OCI-LY7 (cell line): ENCODE data around the gene CCDC141. TPM values are rescaled to one million over a fixed set of nuclear protein-coding genes. Genes with fewer than 3 reads are reported as not detected.

Experiments
- BruUV-seq: library from RNA; stranded (reverse); fragments of 400-500 nt; replicated peaks from 2 replicates; lab custom pipeline; 2021; lab: Mats Ljungman, UMichigan
- CTCF ChIA-PET: fragments of 300-600 bp; sonication (Branson Sonifier 250); formaldehyde crosslinking; loops from one replicate; lab custom pipeline; 2022; ENCODE audit warnings: antibody characterized with exemption; ENCODE audit not compliant: unreplicated experiment; lab: Charles Lee
- POLR2A ChIA-PET: fragments of 300-600 bp; sonication (Branson Sonifier 250); formaldehyde crosslinking; loops from one replicate; lab custom pipeline; 2022; ENCODE audit warnings: antibody characterized with exemption; lab: Charles Lee
- DNase-seq: peaks from one replicate; pipeline ENCODE4 v3.0.0-alpha.2; 2015; ENCODE audit warnings: low spot score
- H2AFZ ChIP-seq: fragments of 200-600 bp; sonication (generic), shearing (Covaris generic); 2 replicates; pipeline ENCODE4 v1.6.1; 2014; ENCODE audit warnings: mild to moderate bottlenecking, antibody characterized with exemption, low read length, moderate library complexity
- H3K27ac ChIP-seq: fragments of 200-600 bp; sonication (generic); 2 replicates; pipeline ENCODE4 v1.5.1; 2014; ENCODE audit warnings: mixed run types, low read depth, mild to moderate bottlenecking, moderate library complexity, low read length, inconsistent platforms; ENCODE audit not compliant: poor library complexity, severe bottlenecking
- H3K36me3 ChIP-seq: fragments of 200-600 bp; sonication (generic); 2 replicates; pipeline ENCODE4 v1.6.1; 2014; ENCODE audit warnings: mild to moderate bottlenecking, antibody characterized with exemption, low read length, moderate library complexity, mixed read lengths; ENCODE audit not compliant: insufficient read depth
- H3K4me1 ChIP-seq: fragments of 200-600 bp; sonication (generic); 2 replicates; pipeline ENCODE4 v1.5.1; 2014; ENCODE audit warnings: mild to moderate bottlenecking, low read length; ENCODE audit not compliant: insufficient read depth, poor library complexity, severe bottlenecking
- H3K4me2 ChIP-seq: fragments of 200-600 bp; sonication (generic); 2 replicates; pipeline ENCODE4 v1.6.1; 2014; ENCODE audit warnings: mild to moderate bottlenecking, low read length
- H3K4me3 ChIP-seq: fragments of 200-600 bp; sonication (generic); 2 replicates; pipeline ENCODE4 v1.5.1; 2014; ENCODE audit warnings: mild to moderate bottlenecking, low read depth, low read length; ENCODE audit not compliant: poor library complexity, severe bottlenecking
- H3K79me2 ChIP-seq: fragments of 200-600 bp; sonication (generic); 2 replicates; pipeline ENCODE4 v1.6.1; 2016; ENCODE audit warnings: low read depth, mild to moderate bottlenecking, low read length, moderate library complexity, mixed read lengths; ENCODE audit not compliant: insufficient read depth
- H3K9me2 ChIP-seq: fragments of 200-600 bp; sonication (generic); 2 replicates; pipeline ENCODE4 v1.6.1; 2016; ENCODE audit warnings: mild to moderate bottlenecking, low read length, mixed read lengths; ENCODE audit not compliant: insufficient read depth
- H3K9me3 ChIP-seq: fragments of 200-600 bp; sonication (generic); 2 replicates; pipeline ENCODE4 v1.6.1; 2014; ENCODE audit warnings: mild to moderate bottlenecking, mixed run types, low read length, mixed read lengths
- H4K20me1 ChIP-seq: fragments of 200-600 bp; sonication (generic); 2 replicates; pipeline ENCODE4 v1.6.1; 2014; ENCODE audit warnings: mild to moderate bottlenecking, antibody characterized with exemption, low read length, moderate library complexity, mixed read lengths; ENCODE audit not compliant: insufficient read depth
- EZH2phosphoT487 ChIP-seq: fragments of 200-600 bp; sonication (generic); IDR thresholded peaks from 2 replicates; pipeline ENCODE4 v1.6.1; 2018; ENCODE audit warnings: low read depth, borderline replicate concordance, mild to moderate bottlenecking, mixed run types, antibody characterized with exemption, low read length, moderate library complexity, mixed read lengths
- intact Hi-C: fragments of 100-400 bp; cut with micrococcal nuclease; formaldehyde crosslinking; loops from one replicate; pipeline ENCODE4 v1.10.0; 2022; ENCODE audit not compliant: unreplicated experiment
- total RNA-seq, 2 experiments: library from RNA; depleted of rRNA in 1 of 2; stranded (reverse); fragments of >200 nt in 1 of 2; shearing (Covaris generic) in 1 of 2; gene quantifications; 2 replicates each; pipeline ENCODE4 v1.2.3, GENCODE V29; 2014 to 2022
- TF ChIP-seq, protein P1 (sequence below): fragments of 200-600 bp; sonication (generic); conservative IDR thresholded peaks from 2 replicates; pipeline ENCODE4 v1.5.1; 2014; ENCODE audit warnings: mild to moderate bottlenecking, antibody characterized with exemption, low read length, moderate library complexity, mixed read lengths

CCDC141 gene
- total RNA-seq, 2 experiments from 2014 or later, result 0.32 TPM; not detected in 1

DNA sequence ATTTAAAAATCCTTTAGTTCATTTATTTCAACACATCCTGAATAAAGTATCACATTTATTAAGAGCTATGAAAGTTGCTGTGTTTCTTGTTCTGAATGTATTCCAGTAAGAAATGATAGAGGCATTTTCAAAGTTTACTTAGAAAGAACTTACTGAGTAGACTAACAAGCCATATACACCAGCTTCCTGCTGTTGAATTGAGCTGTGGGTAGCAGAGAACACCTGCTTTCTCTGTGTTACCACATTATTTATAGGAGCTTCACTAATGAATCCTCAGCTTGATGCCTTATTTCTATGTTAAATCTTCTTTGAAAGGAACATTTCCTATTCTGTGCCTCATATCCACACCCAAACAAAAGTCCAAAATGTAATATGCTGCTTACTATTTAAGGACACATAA lies 115.4 kb downstream of the CCDC141 start:
- no peaks in the 10 kb centered on the region for H3K36me3 ChIP-seq
- POLR2A ChIA-PET, result no interaction called here
- no TSS peak for BruUV-seq
- no peak overlapping the region for H3K4me3 ChIP-seq
- CTCF ChIA-PET, result no interaction called here
- DNase-seq, result no peak
- no peak overlapping the region for H3K27ac ChIP-seq
- no peaks in the 10 kb centered on the region for H4K20me1 ChIP-seq
- no peaks in the 10 kb centered on the region for H3K9me2 ChIP-seq
- no peak overlapping the region for H3K4me2 ChIP-seq
- intact Hi-C loops, result no loop called here
- TF ChIP-seq, protein P1, sequence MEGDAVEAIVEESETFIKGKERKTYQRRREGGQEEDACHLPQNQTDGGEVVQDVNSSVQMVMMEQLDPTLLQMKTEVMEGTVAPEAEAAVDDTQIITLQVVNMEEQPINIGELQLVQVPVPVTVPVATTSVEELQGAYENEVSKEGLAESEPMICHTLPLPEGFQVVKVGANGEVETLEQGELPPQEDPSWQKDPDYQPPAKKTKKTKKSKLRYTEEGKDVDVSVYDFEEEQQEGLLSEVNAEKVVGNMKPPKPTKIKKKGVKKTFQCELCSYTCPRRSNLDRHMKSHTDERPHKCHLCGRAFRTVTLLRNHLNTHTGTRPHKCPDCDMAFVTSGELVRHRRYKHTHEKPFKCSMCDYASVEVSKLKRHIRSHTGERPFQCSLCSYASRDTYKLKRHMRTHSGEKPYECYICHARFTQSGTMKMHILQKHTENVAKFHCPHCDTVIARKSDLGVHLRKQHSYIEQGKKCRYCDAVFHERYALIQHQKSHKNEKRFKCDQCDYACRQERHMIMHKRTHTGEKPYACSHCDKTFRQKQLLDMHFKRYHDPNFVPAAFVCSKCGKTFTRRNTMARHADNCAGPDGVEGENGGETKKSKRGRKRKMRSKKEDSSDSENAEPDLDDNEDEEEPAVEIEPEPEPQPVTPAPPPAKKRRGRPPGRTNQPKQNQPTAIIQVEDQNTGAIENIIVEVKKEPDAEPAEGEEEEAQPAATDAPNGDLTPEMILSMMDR, result no peak
- no peak for TF ChIP-seq EZH2phosphoT487
- H3K4me1 ChIP-seq, result no peaks in the 10 kb centered on the region
- H2AFZ ChIP-seq, result no peak overlapping the region
- H3K9me3 ChIP-seq, result no peaks in the 10 kb centered on the region
- H3K79me2 ChIP-seq, result no peaks in the 10 kb centered on the region

DNA sequence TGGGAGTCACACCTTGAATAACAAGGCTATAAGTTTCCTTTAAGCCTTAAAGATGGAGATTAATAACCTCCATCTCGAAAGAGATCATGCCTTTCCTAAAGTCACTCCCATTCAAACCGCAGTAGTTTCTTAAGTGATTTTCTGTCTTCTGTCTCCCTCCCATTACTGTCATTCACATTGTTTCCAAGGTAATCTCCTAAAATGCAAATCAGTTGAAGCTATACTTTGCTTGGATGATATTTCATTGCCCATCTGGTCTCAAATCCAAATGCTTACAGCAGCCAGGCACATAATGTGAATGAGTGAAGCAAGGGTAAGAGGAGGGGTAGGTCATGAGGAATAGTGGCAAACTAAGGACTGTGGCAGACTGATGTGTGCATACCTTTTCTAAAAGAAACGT lies 116.4 kb downstream of the CCDC141 start:
- no peak overlapping the region for H3K27ac ChIP-seq
- no peaks in the 10 kb centered on the region for H3K36me3 ChIP-seq
- TF ChIP-seq EZH2phosphoT487, result no peak
- TF ChIP-seq, protein P1, result no peak
- BruUV-seq, result no TSS peak
- H3K79me2 ChIP-seq, result no peaks in the 10 kb centered on the region
- ChIA-PET CTCF (no interaction called here), POLR2A (no interaction called here)
- H3K4me2 ChIP-seq, result no peak overlapping the region
- H3K9me3 ChIP-seq, result no peaks in the 10 kb centered on the region
- H3K4me1 ChIP-seq, result no peaks in the 10 kb centered on the region
- intact Hi-C loops, result no loop called here
- H3K4me3 ChIP-seq, result no peak overlapping the region
- no peaks in the 10 kb centered on the region for H4K20me1 ChIP-seq
- H3K9me2 ChIP-seq, result no peaks in the 10 kb centered on the region
- H2AFZ ChIP-seq, result no peak overlapping the region
- no peak for DNase-seq

DNA sequence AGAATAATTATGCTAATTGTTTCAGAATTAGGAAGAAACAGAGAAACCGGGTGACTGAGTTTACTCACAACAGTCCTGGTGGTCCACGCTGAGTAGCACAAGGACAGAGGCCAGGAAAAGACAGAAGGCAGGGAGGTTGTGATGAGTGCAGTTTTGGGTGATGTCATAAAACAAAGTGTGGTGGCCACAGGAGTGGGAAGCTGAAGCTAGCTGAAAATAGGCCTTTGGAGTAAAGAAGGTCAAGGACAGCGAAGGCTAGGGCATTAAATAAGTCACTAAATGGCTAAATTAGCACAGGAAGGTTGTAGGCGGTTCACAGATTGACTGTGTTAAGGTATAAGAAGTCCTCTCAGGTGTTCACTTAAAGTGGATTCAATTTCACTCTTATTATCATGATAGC lies 121.9 kb downstream of the CCDC141 start:
- no peaks in the 10 kb centered on the region for H3K9me3 ChIP-seq
- no peak for DNase-seq
- BruUV-seq, result no TSS peak
- intact Hi-C loops, result no loop called here
- H3K4me3 ChIP-seq, result no peak overlapping the region
- H2AFZ ChIP-seq, result no peak overlapping the region
- ChIA-PET CTCF (no interaction called here), POLR2A (interaction anchor here (0.8 to 1.5 kb wide), 2 partner anchors 23 to 103 kb away, joined by 3 to 4 read pairs; no protein-coding TSS in a partner anchor)
- H3K27ac ChIP-seq, result no peak overlapping the region
- no peaks in the 10 kb centered on the region for H3K79me2 ChIP-seq
- H3K4me1 ChIP-seq, result no peaks in the 10 kb centered on the region
- no peaks in the 10 kb centered on the region for H3K9me2 ChIP-seq
- no peaks in the 10 kb centered on the region for H4K20me1 ChIP-seq
- H3K36me3 ChIP-seq, result no peaks in the 10 kb centered on the region
- H3K4me2 ChIP-seq, result no peak overlapping the region
- TF ChIP-seq, protein P1, result no peak
- TF ChIP-seq EZH2phosphoT487, result no peak
